Parathyroid adenoma (tissue), 2 donors: ENCODE data around the gene PTP4A1.

Source experiments
- H2AFZ ChIP-seq: fragments of 300-600 bp; sonication (generic); one replicate; pipeline ENCODE4 v1.7.0; 2017; ENCODE audit warnings: antibody characterized with exemption, mild to moderate bottlenecking
- H3K27ac ChIP-seq: fragments of 300-600 bp; sonication (generic); one replicate; pipeline ENCODE4 v1.7.0; 2017
- H3K27me3 ChIP-seq: fragments of 300-600 bp; sonication (generic); one replicate; pipeline ENCODE4 v1.7.0; 2017; ENCODE audit warnings: low read length; ENCODE audit not compliant: control insufficient read depth, insufficient read depth
- H3K36me3 ChIP-seq: fragments of 300-600 bp; sonication (generic); one replicate; pipeline ENCODE4 v1.7.0; 2017; ENCODE audit warnings: low read length; ENCODE audit not compliant: control insufficient read depth, insufficient read depth
- H3K4me1 ChIP-seq: fragments of 300-600 bp; sonication (generic); one replicate; pipeline ENCODE4 v1.7.0; 2017; ENCODE audit warnings: control low read depth
- H3K4me2 ChIP-seq: fragments of 300-600 bp; sonication (generic); one replicate; pipeline ENCODE4 v1.7.0; 2017; ENCODE audit warnings: low read length
- H3K4me3 ChIP-seq: fragments of 300-600 bp; sonication (generic); one replicate; pipeline ENCODE4 v1.7.0; 2017; ENCODE audit warnings: low read depth, low read length
- H3K79me2 ChIP-seq: fragments of 300-600 bp; sonication (generic); one replicate; pipeline ENCODE4 v1.7.0; 2017; ENCODE audit warnings: control low read depth
- H3K9ac ChIP-seq: fragments of 300-600 bp; sonication (generic); one replicate; pipeline ENCODE4 v1.7.0; 2017; ENCODE audit warnings: mild to moderate bottlenecking
- H3K9me3 ChIP-seq: fragments of 300-600 bp; sonication (generic); one replicate; pipeline ENCODE4 v1.7.0; 2017; ENCODE audit warnings: low read length; ENCODE audit not compliant: control insufficient read depth
- CTCF ChIP-seq: fragments of 300-600 bp; sonication (generic); IDR thresholded peaks from one replicate; pipeline ENCODE4 v1.7.0; 2017; ENCODE audit warnings: antibody characterized with exemption, mild to moderate bottlenecking
- donor health status: primary hyperparathyroidism.

The PTP4A1 gene

GRCh38 chr6:63543982-63544381 lies 28.3 kb upstream of the PTP4A1 start:
- Histone ChIP-seq H2AFZ (no peak overlapping the region), H3K36me3 (no peaks in the 10 kb centered on the region), H3K9me3 (no peaks in the 10 kb centered on the region), H3K4me1 (no peaks in the 10 kb centered on the region), H3K9ac (no peak overlapping the region), H3K4me2 (no peak overlapping the region), H3K79me2 (no peaks in the 10 kb centered on the region), H3K4me3 (no peak overlapping the region), H3K27me3 (no peaks in the 10 kb centered on the region), H3K27ac (no peak overlapping the region)
- no peak for TF ChIP-seq CTCF

GRCh38 chr6:63546236-63546635 lies 26.0 kb upstream of the PTP4A1 start:
- Histone ChIP-seq H3K4me3 (no peak overlapping the region), H3K4me1 (no peaks in the 10 kb centered on the region), H3K27ac (no peak overlapping the region), H2AFZ (no peak overlapping the region), H3K79me2 (no peaks in the 10 kb centered on the region), H3K9me3 (no peaks in the 10 kb centered on the region), H3K36me3 (no peaks in the 10 kb centered on the region), H3K9ac (no peak overlapping the region), H3K4me2 (no peak overlapping the region), H3K27me3 (no peaks in the 10 kb centered on the region)
- no peak for TF ChIP-seq CTCF

- H3K4me1 ChIP-seq = no peaks in the 10 kb centered on the region
Measured at GRCh38 chr6:63546697-63547096, 25.6 kb upstream of the PTP4A1 start.

GRCh38 chr6:63549076-63549475 lies 23.2 kb upstream of the PTP4A1 start:
- no peak overlapping the region for H2AFZ ChIP-seq
- no peak for TF ChIP-seq CTCF
- H3K4me2 ChIP-seq = no peak overlapping the region
- no peaks in the 10 kb centered on the region for H3K9me3 ChIP-seq
- no peaks in the 10 kb centered on the region for H3K79me2 ChIP-seq
- H3K27ac ChIP-seq = no peak overlapping the region
- no peaks in the 10 kb centered on the region for H3K4me1 ChIP-seq
- H3K4me3 ChIP-seq = no peak overlapping the region
- H3K9ac ChIP-seq = no peak overlapping the region
- no peaks in the 10 kb centered on the region for H3K36me3 ChIP-seq
- no peaks in the 10 kb centered on the region for H3K27me3 ChIP-seq

More at GRCh38 chr6:63546697-63547096, 25.6 kb upstream of the PTP4A1 start:
- Histone ChIP-seq H3K4me3 (no peak overlapping the region), H3K9ac (no peak overlapping the region), H3K36me3 (no peaks in the 10 kb centered on the region), H3K79me2 (no peaks in the 10 kb centered on the region), H3K4me2 (no peak overlapping the region), H3K27ac (no peak overlapping the region), H2AFZ (no peak overlapping the region), H3K27me3 (no peaks in the 10 kb centered on the region), H3K9me3 (no peaks in the 10 kb centered on the region)
- no peak for TF ChIP-seq CTCF

GRCh38 chr6:63553208-63553607 lies 19.1 kb upstream of the PTP4A1 start:
- H3K4me1 ChIP-seq = no peaks in the 10 kb centered on the region
- no peak overlapping the region for H3K4me3 ChIP-seq
- no peak overlapping the region for H2AFZ ChIP-seq
- H3K9me3 ChIP-seq = no peaks in the 10 kb centered on the region
- no peak overlapping the region for H3K27ac ChIP-seq
- no peaks in the 10 kb centered on the region for H3K27me3 ChIP-seq
- no peaks in the 10 kb centered on the region for H3K36me3 ChIP-seq
- no peak overlapping the region for H3K4me2 ChIP-seq
- no peak for TF ChIP-seq CTCF
- H3K9ac ChIP-seq = no peak overlapping the region
- H3K79me2 ChIP-seq = no peaks in the 10 kb centered on the region
